ENCODE data around the gene NUBP2.

DNA sequence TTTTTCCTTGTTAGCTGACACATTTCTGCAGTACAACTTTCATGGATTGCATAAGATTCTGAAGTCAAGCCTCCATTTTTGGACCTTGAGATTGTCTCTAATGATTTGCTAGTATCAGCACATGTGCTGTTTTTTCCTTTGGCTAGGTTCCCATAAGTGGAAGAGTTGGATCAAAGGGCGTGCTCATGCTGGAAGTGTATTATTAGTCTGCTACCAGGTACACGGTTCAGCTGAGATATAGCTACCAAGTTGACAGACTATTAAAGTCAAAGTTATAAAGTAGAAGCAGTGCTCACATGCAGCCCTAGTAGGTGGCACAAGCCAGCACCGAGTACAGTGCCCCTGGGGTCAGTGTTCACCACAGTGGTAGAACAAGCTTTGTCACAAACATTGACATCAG is 47.5 kb downstream of the NUBP2 start:
- TF ChIP-seq, protein P1, sequence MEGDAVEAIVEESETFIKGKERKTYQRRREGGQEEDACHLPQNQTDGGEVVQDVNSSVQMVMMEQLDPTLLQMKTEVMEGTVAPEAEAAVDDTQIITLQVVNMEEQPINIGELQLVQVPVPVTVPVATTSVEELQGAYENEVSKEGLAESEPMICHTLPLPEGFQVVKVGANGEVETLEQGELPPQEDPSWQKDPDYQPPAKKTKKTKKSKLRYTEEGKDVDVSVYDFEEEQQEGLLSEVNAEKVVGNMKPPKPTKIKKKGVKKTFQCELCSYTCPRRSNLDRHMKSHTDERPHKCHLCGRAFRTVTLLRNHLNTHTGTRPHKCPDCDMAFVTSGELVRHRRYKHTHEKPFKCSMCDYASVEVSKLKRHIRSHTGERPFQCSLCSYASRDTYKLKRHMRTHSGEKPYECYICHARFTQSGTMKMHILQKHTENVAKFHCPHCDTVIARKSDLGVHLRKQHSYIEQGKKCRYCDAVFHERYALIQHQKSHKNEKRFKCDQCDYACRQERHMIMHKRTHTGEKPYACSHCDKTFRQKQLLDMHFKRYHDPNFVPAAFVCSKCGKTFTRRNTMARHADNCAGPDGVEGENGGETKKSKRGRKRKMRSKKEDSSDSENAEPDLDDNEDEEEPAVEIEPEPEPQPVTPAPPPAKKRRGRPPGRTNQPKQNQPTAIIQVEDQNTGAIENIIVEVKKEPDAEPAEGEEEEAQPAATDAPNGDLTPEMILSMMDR (IDR thresholded peaks at IDR 0.05; ENCODE audit: extremely low read depth in 1 of 2, insufficient read depth in 1 of 2, low read depth in 1 of 2, low read length in 2 of 2), result no peak
- no peak for TF ChIP-seq EZH2 (IDR thresholded peaks at IDR 0.05; ENCODE audit: borderline replicate concordance, low read depth, low read length, severe bottlenecking)
- no peak for TF ChIP-seq FOS (IDR thresholded peaks at IDR 0.05; ENCODE audit: borderline replicate concordance, insufficient read depth, low read length)
- TF ChIP-seq POLR2A (IDR thresholded peaks at IDR 0.05; ENCODE audit: low read depth, low read length), result no peak
- TF ChIP-seq POLR2AphosphoS5 (IDR thresholded peaks at IDR 0.05; ENCODE audit: insufficient read depth, low read depth, low read length), result no peak
- TF ChIP-seq, protein P2, sequence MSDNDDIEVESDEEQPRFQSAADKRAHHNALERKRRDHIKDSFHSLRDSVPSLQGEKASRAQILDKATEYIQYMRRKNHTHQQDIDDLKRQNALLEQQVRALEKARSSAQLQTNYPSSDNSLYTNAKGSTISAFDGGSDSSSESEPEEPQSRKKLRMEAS (IDR thresholded peaks at IDR 0.05; ENCODE audit: insufficient read depth, insufficient read length), result no peak
- TF ChIP-seq GATA2 (IDR thresholded peaks at IDR 0.05; ENCODE audit: insufficient read depth, insufficient read length, low read depth, low read length), result no peak
- TF ChIP-seq JUN (IDR thresholded peaks at IDR 0.05; ENCODE audit: borderline replicate concordance, insufficient read depth, insufficient read length, low read depth), result no peak
- no peak for TF ChIP-seq MYC (IDR thresholded peaks at IDR 0.05; ENCODE audit: low read depth, low read length)
